GM18867 (cell line): ENCODE results near the gene HDHD3.
"Not testable (repeated sequence)": the region's sequence is repeated elsewhere in the genome, so short reads cannot be mapped to it uniquely, and the experiment has no call there.

Experiments used
- ATAC-seq: cut with Tn5 transposase; IDR thresholded peaks from one replicate; pipeline ENCODE4 v1.9.1; 2021; ENCODE audit warnings: mild to moderate bottlenecking, moderate library complexity; ENCODE audit not compliant: unreplicated experiment

The HDHD3 gene

GRCh38 chr9:113376634-113377567, at the start of gene HDHD3:
TSS of gene HDHD3 (minus strand) at chr9:113376986. CDS start at chr9:113374354, 2,632 bp downstream.
- peak; percentile 90 for ATAC-seq

GRCh38 chr9:113425072-113425471, 48.3 kb upstream of the HDHD3 start:
- no peak for ATAC-seq

- no peak for ATAC-seq
Measured at GRCh38 chr9:113421726-113422125, 44.9 kb upstream of the HDHD3 start.

- no peak for ATAC-seq
Measured at GRCh38 chr9:113417370-113417769, 40.6 kb upstream of the HDHD3 start.

- ATAC-seq: peak; percentile 98
Measured at GRCh38 chr9:113416149-113416721, 39.4 kb upstream of the HDHD3 start.

GRCh38 chr9:113410207-113410864, 33.5 kb upstream of the HDHD3 start, which contains the start of the genes C9orf43 and POLE3:
TSS of gene C9orf43 (plus strand) at chr9:113410747. CDS start at chr9:113413494, 2,747 bp downstream.
TSS of gene POLE3 (minus strand) at chr9:113410675. CDS start at chr9:113410293, 382 bp downstream.
- ATAC-seq: peak; percentile 91

- ATAC-seq: no peak
Measured at GRCh38 chr9:113409883-113410206, 33.1 kb upstream of the HDHD3 start.

GRCh38 chr9:113409481-113409880, 32.7 kb upstream of the HDHD3 start:
- ATAC-seq: no peak

- peak; percentile 34 for ATAC-seq
Measured at GRCh38 chr9:113406873-113407511, 30.2 kb upstream of the HDHD3 start.

- ATAC-seq: not testable (repeated sequence)
Measured at GRCh38 chr9:113406353-113406752, 29.6 kb upstream of the HDHD3 start.

GRCh38 chr9:113403646-113404045, 26.9 kb upstream of the HDHD3 start:
- no peak for ATAC-seq

- peak; percentile 98 for ATAC-seq
Measured at GRCh38 chr9:113401027-113401792, 24.4 kb upstream of the HDHD3 start, which contains the start of gene ALAD. TSS of gene ALAD (minus strand) at chr9:113401284. CDS start at chr9:113393559, 7,725 bp downstream.

- no peak for ATAC-seq
Measured at GRCh38 chr9:113399646-113400200, 22.9 kb upstream of the HDHD3 start.

GRCh38 chr9:113398796-113399195, 22.0 kb upstream of the HDHD3 start:
- no peak for ATAC-seq

GRCh38 chr9:113397203-113397631, 20.4 kb upstream of the HDHD3 start:
- no peak for ATAC-seq

GRCh38 chr9:113395000-113395861, 18.4 kb upstream of the HDHD3 start:
- ATAC-seq: no peak

GRCh38 chr9:113393281-113393680, 16.5 kb upstream of the HDHD3 start:
- no peak for ATAC-seq

GRCh38 chr9:113391917-113392316, 15.1 kb upstream of the HDHD3 start:
- no peak for ATAC-seq
